HepG2 (cell line): Measurements from ENCODE around the gene PKD1L1. TPM values are rescaled to one million over a fixed set of nuclear protein-coding genes. Genes with fewer than 3 reads are reported as not detected.
A peak's percentile ranks its signal among the peaks of the same experiment; 100 is the strongest.

Source experiments
- FOSL2 ChIP-seq: sonication (generic); formaldehyde crosslinking; IDR thresholded peaks from 2 replicates; pipeline ENCODE4 v1.4.0; 2020; ENCODE audit warnings: missing genetic modification reagents
- MAFK ChIP-seq, 2 experiments: IDR thresholded peaks in 1 of 2; conservative IDR thresholded peaks in 1 of 2; 2 replicates each; pipeline ENCODE4 v1.6.1; 2011; ENCODE audit warnings: improper control_type of control experiment in 2 of 2, low read length in 2 of 2
- MXI1 ChIP-seq: IDR thresholded peaks from 3 replicates; pipeline ENCODE4 v1.6.1; 2012; ENCODE audit warnings: low read depth, low read length, inconsistent platforms, borderline replicate concordance
- PCBP1 ChIP-seq: fragments of 200-400 bp; formaldehyde crosslinking; IDR thresholded peaks from 2 replicates; pipeline ENCODE4 v1.6.1; 2017; ENCODE audit warnings: mild to moderate bottlenecking, low read depth, low read length, borderline replicate concordance
- RBFOX2 ChIP-seq: fragments of 200-400 bp; formaldehyde crosslinking; IDR thresholded peaks from 2 replicates; pipeline ENCODE4 v1.6.1; 2017; ENCODE audit warnings: low read depth, mild to moderate bottlenecking, low read length
- SKI ChIP-seq: fragments of 450-650 bp; IDR thresholded peaks from one replicate; pipeline ENCODE4 v1.6.1; 2018; ENCODE audit warnings: mild to moderate bottlenecking; ENCODE audit not compliant: partially characterized antibody
- SUZ12 ChIP-seq: fragments of 150-350 bp; IDR thresholded peaks from 2 replicates; pipeline ENCODE4 v1.6.1; 2014; ENCODE audit warnings: low read depth, low read length
- XRCC5 ChIP-seq: fragments of 200-400 bp; formaldehyde crosslinking; optimal IDR thresholded peaks from 2 replicates; pipeline ENCODE3; 2017; ENCODE audit warnings: mild to moderate bottlenecking, low read length
- ZEB1 ChIP-seq: IDR thresholded peaks from 2 replicates; pipeline ENCODE4 v1.6.1; 2012; ENCODE audit warnings: mild to moderate bottlenecking, low read depth, inconsistent platforms; ENCODE audit not compliant: insufficient replicate concordance
- ZNF432 ChIP-seq: sonication (generic); formaldehyde crosslinking; IDR thresholded peaks from 2 replicates; pipeline ENCODE4 v1.5.0; 2020; ENCODE audit warnings: missing genetic modification reagents, mild to moderate bottlenecking, borderline replicate concordance
- ZNF562 ChIP-seq: sonication (generic); formaldehyde crosslinking; IDR thresholded peaks from 2 replicates; pipeline ENCODE4 v1.8.0; 2022; ENCODE audit warnings: missing genetic modification reagents, borderline replicate concordance
- ZNF577 ChIP-seq: sonication (generic); formaldehyde crosslinking; IDR thresholded peaks from 2 replicates; pipeline ENCODE4 v1.4.0; 2020; ENCODE audit warnings: mild to moderate bottlenecking, low read depth, missing genetic modification reagents, borderline replicate concordance
- polyA plus RNA-seq, 8 experiments: library from polyadenylated mRNA; depleted of rRNA in 3 of 8; stranded (reverse) in 7 of 8; unstranded in 1 of 8; fragments of >200 nt; fragmentation: Illumina TruSeq in 4 of 8; extraction: Trizol in 4 of 8; gene quantifications; 2 replicates each; pipeline versions ENCODE4 v1.2.1 to v1.2.3, GENCODE V29; 2011 to 2016; ENCODE audit warnings: low read depth in 4 of 8, missing spikeins in 1 of 8, mixed read lengths in 1 of 8; ENCODE audit not compliant: insufficient read depth in 1 of 8
- total RNA-seq, 5 experiments: library from RNA; depleted of rRNA; stranded (reverse); fragments of >200 nt; fragmentation: Illumina TruSeq; extraction: Trizol; gene quantifications; 2 replicates each; pipeline ENCODE4 v1.2.3, GENCODE V29; 2016; ENCODE audit warnings: low read depth in 1 of 5
- TF ChIP-seq, protein P1 (sequence below): sonication (generic); formaldehyde crosslinking; IDR thresholded peaks from 2 replicates; pipeline ENCODE4 v1.4.0; 2020; ENCODE audit warnings: mild to moderate bottlenecking, missing genetic modification reagents
- TF ChIP-seq, protein P2 (sequence below): sonication (generic); formaldehyde crosslinking; IDR thresholded peaks from 2 replicates; pipeline ENCODE4 v1.4.0; 2020; ENCODE audit warnings: missing genetic modification reagents, borderline replicate concordance
- TF ChIP-seq, protein P3 (sequence below): sonication (generic); formaldehyde crosslinking; IDR thresholded peaks from 2 replicates; pipeline ENCODE4 v1.4.0; 2020; ENCODE audit warnings: missing genetic modification reagents
- TF ChIP-seq, protein P4 (sequence below): sonication (generic); formaldehyde crosslinking; IDR thresholded peaks from 2 replicates; pipeline ENCODE4 v1.4.0; 2020; ENCODE audit warnings: mild to moderate bottlenecking, missing genetic modification reagents
- TF ChIP-seq, protein P5 (sequence below): sonication (generic); formaldehyde crosslinking; IDR thresholded peaks from 2 replicates; pipeline ENCODE4 v1.8.0; 2022; ENCODE audit warnings: missing genetic modification reagents, mild to moderate bottlenecking, moderate library complexity, borderline replicate concordance
- TF ChIP-seq, protein P6 (sequence below): sonication (generic); formaldehyde crosslinking; IDR thresholded peaks from 2 replicates; pipeline ENCODE4 v1.4.0; 2020; ENCODE audit warnings: mild to moderate bottlenecking, missing genetic modification reagents

PKD1L1 gene
- total and polyA plus RNA-seq, 2 of the 13 experiments (the other 11 are each of a cell fraction or from before 2014, with no cell fraction given): 0.01 TPM; not detected in 1

DNA sequence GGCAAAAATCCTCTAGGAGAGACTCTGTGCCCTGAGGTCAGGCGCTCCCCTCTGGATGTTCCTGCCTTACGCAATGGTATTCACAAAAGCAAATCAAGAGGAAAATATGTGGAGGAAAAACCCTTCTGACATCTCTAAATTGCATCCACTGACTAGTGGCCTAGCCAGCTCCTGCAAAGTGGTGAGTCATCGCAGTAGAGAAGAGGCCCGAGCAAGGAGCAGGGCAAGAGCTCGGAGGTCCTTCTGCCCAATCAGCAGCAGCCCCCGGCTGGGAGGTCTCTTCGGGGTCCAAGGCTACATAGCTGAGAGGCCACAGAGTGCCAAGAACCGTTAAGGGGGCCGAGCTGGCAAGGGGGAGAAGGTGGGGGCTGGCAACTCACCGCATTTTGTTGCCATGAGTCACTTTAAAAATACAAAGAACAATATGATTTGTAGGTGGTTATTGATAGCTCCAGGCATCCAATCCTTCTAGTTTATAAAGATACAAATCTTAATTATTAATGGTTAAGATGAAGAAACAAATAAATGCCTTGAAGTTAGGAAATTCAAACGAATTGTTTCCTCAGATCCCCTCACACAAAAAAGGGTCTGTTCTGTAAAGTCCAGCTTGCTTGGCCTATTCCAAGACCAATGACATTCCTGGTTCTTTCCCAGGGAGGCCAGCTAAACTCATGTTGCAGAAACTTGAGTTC, 161.6 kb downstream of the PKD1L1 start (continued):
- TF ChIP-seq, protein P1, sequence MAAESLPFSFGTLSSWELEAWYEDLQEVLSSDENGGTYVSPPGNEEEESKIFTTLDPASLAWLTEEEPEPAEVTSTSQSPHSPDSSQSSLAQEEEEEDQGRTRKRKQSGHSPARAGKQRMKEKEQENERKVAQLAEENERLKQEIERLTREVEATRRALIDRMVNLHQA (CRISPR knock-in tag): no peak
- TF ChIP-seq, protein P2, sequence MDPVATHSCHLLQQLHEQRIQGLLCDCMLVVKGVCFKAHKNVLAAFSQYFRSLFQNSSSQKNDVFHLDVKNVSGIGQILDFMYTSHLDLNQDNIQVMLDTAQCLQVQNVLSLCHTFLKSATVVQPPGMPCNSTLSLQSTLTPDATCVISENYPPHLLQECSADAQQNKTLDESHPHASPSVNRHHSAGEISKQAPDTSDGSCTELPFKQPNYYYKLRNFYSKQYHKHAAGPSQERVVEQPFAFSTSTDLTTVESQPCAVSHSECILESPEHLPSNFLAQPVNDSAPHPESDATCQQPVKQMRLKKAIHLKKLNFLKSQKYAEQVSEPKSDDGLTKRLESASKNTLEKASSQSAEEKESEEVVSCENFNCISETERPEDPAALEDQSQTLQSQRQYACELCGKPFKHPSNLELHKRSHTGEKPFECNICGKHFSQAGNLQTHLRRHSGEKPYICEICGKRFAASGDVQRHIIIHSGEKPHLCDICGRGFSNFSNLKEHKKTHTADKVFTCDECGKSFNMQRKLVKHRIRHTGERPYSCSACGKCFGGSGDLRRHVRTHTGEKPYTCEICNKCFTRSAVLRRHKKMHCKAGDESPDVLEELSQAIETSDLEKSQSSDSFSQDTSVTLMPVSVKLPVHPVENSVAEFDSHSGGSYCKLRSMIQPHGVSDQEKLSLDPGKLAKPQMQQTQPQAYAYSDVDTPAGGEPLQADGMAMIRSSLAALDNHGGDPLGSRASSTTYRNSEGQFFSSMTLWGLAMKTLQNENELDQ (CRISPR knock-in tag): no peak
- peak; percentile 33 to 39; a peak in 2 of 4 replicates for TF ChIP-seq MAFK (conservative IDR thresholded peaks at IDR 0.05 in 1 of 2, IDR thresholded peaks at IDR 0.05 in 1 of 2; ENCODE audit: low read length in 2 of 2)
- TF ChIP-seq SKI: peak; percentile 33
- peak; percentile 98 for TF ChIP-seq FOSL2
- TF ChIP-seq, protein P3, sequence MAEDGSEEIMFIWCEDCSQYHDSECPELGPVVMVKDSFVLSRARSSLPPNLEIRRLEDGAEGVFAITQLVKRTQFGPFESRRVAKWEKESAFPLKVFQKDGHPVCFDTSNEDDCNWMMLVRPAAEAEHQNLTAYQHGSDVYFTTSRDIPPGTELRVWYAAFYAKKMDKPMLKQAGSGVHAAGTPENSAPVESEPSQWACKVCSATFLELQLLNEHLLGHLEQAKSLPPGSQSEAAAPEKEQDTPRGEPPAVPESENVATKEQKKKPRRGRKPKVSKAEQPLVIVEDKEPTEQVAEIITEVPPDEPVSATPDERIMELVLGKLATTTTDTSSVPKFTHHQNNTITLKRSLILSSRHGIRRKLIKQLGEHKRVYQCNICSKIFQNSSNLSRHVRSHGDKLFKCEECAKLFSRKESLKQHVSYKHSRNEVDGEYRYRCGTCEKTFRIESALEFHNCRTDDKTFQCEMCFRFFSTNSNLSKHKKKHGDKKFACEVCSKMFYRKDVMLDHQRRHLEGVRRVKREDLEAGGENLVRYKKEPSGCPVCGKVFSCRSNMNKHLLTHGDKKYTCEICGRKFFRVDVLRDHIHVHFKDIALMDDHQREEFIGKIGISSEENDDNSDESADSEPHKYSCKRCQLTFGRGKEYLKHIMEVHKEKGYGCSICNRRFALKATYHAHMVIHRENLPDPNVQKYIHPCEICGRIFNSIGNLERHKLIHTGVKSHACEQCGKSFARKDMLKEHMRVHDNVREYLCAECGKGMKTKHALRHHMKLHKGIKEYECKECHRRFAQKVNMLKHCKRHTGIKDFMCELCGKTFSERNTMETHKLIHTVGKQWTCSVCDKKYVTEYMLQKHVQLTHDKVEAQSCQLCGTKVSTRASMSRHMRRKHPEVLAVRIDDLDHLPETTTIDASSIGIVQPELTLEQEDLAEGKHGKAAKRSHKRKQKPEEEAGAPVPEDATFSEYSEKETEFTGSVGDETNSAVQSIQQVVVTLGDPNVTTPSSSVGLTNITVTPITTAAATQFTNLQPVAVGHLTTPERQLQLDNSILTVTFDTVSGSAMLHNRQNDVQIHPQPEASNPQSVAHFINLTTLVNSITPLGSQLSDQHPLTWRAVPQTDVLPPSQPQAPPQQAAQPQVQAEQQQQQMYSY (CRISPR knock-in tag): no peak
- peak; percentile 82 for TF ChIP-seq ZEB1
- TF ChIP-seq RBFOX2: no peak; the same call in 1 of the 2 replicates
- peak; percentile 46 for TF ChIP-seq XRCC5
- no peak for TF ChIP-seq MXI1
- no peak for TF ChIP-seq ZNF577 (CRISPR knock-in tag)
- TF ChIP-seq, protein P4, sequence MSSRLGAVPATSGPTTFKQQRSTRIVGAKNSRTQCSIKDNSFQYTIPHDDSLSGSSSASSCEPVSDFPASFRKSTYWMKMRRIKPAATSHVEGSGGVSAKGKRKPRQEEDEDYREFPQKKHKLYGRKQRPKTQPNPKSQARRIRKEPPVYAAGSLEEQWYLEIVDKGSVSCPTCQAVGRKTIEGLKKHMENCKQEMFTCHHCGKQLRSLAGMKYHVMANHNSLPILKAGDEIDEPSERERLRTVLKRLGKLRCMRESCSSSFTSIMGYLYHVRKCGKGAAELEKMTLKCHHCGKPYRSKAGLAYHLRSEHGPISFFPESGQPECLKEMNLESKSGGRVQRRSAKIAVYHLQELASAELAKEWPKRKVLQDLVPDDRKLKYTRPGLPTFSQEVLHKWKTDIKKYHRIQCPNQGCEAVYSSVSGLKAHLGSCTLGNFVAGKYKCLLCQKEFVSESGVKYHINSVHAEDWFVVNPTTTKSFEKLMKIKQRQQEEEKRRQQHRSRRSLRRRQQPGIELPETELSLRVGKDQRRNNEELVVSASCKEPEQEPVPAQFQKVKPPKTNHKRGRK (CRISPR knock-in tag): no peak
- TF ChIP-seq, protein P5, sequence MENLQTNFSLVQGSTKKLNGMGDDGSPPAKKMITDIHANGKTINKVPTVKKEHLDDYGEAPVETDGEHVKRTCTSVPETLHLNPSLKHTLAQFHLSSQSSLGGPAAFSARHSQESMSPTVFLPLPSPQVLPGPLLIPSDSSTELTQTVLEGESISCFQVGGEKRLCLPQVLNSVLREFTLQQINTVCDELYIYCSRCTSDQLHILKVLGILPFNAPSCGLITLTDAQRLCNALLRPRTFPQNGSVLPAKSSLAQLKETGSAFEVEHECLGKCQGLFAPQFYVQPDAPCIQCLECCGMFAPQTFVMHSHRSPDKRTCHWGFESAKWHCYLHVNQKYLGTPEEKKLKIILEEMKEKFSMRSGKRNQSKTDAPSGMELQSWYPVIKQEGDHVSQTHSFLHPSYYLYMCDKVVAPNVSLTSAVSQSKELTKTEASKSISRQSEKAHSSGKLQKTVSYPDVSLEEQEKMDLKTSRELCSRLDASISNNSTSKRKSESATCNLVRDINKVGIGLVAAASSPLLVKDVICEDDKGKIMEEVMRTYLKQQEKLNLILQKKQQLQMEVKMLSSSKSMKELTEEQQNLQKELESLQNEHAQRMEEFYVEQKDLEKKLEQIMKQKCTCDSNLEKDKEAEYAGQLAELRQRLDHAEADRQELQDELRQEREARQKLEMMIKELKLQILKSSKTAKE (CRISPR knock-in tag): 0 out of 2 replicates have a peak, but pooled peaks have one; percentile 29
- TF ChIP-seq ZNF432: no peak
- no peak for TF ChIP-seq PCBP1
- no peak for TF ChIP-seq ZNF562 (CRISPR knock-in tag)
- TF ChIP-seq, protein P6, sequence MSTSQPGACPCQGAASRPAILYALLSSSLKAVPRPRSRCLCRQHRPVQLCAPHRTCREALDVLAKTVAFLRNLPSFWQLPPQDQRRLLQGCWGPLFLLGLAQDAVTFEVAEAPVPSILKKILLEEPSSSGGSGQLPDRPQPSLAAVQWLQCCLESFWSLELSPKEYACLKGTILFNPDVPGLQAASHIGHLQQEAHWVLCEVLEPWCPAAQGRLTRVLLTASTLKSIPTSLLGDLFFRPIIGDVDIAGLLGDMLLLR (CRISPR knock-in tag): no peak
- no peak for TF ChIP-seq SUZ12
